ENCODE results near the gene TTLL11.

TTLL11 gene

DNA sequence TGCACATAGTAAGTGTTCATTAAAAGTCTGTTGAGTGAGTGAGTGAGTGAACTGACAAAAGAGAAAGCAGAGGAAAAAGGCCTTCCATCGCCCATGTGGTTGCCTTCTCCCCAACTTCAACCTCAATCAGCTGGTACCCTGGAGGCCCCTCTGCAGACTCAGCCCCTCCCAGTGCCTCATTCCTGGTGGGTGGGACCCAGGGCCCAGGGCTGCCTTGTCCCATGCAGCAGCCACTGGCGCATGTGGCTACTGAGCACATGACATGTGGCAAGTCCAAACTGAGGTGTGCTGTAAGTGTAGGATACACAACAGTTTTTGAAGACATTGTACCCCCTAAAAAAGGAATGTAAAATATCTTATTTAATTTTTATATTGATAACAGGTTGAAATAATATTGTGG lies 36.9 kb upstream of the TTLL11 start:
- no peak for DNase-seq (ENCODE audit: low read depth)
- no peak overlapping the region for H3K4me3 ChIP-seq (ENCODE audit: control insufficient read depth, low read depth, low read length)
- no peak for TF ChIP-seq CTCF (conservative IDR thresholded peaks at IDR 0.05; ENCODE audit: control insufficient read depth, insufficient read depth, low read depth, low read length)

- H3K4me3 ChIP-seq (ENCODE audit: control insufficient read depth, low read depth, low read length) = no peak overlapping the region
- DNase-seq (ENCODE audit: low read depth) = no peak
- no peak for TF ChIP-seq CTCF (conservative IDR thresholded peaks at IDR 0.05; ENCODE audit: control insufficient read depth, insufficient read depth, low read depth, low read length)
Measured at GRCh38 chr9:122128969-122129343, 35.8 kb upstream of the TTLL11 start.

DNA sequence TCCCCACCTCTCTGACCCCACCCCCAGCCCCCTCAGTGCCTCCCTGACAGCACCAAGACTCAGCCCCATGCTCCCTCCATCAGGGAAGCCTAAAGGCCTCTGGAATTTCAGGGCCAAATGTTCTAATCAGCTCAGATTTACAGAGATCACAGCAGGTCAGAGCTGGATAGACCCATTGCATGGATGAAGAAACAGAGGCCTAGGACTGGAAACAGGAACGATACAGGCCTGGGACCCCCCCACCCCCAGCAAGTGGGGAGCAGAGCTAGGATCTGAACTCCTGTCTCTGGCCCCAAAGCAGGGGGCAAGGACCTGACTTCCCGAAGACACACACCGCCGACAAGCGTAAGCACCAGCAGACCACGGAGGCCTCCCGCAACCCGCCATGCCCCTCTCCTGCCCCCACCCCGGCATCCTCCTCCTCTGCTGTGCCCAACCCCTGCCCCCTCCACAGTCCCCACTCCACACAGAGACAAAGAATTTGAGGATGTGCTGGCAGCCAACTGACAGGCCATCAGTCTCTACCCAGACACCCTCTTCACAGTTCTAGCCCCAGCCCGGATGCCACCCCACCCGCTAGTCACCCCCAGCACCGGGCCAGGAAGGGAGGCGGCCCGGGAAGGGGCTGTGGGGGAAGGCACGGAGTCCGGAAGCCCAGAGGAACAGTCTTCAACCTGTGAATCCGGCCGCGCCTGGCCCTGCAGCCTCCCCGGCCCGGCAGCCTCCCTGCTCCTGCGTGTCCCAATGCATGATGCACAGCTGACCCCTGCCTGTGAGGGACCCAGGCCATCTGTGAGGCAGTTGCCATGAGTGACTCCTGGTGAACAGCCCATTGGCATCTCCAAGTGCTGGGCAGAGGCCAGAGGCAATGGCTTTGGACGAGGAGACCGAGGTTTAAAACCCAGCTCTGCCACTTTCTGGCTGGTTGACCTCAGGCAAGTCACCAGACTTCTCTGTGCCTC lies 35.2 kb upstream of the TTLL11 start:
- DNase-seq (ENCODE audit: low read depth) = no peak
- no peak overlapping the region for H3K4me3 ChIP-seq (ENCODE audit: control insufficient read depth, low read depth, low read length)
- TF ChIP-seq CTCF (conservative IDR thresholded peaks at IDR 0.05; ENCODE audit: control insufficient read depth, insufficient read depth, low read depth, low read length) = no peak

- no peak overlapping the region for H3K4me3 ChIP-seq (ENCODE audit: control insufficient read depth, low read depth, low read length)
- TF ChIP-seq CTCF (conservative IDR thresholded peaks at IDR 0.05; ENCODE audit: control insufficient read depth, insufficient read depth, low read depth, low read length) = no peak
- DNase-seq (ENCODE audit: low read depth) = no peak
Measured at GRCh38 chr9:122127396-122127798, 34.3 kb upstream of the TTLL11 start.

DNA sequence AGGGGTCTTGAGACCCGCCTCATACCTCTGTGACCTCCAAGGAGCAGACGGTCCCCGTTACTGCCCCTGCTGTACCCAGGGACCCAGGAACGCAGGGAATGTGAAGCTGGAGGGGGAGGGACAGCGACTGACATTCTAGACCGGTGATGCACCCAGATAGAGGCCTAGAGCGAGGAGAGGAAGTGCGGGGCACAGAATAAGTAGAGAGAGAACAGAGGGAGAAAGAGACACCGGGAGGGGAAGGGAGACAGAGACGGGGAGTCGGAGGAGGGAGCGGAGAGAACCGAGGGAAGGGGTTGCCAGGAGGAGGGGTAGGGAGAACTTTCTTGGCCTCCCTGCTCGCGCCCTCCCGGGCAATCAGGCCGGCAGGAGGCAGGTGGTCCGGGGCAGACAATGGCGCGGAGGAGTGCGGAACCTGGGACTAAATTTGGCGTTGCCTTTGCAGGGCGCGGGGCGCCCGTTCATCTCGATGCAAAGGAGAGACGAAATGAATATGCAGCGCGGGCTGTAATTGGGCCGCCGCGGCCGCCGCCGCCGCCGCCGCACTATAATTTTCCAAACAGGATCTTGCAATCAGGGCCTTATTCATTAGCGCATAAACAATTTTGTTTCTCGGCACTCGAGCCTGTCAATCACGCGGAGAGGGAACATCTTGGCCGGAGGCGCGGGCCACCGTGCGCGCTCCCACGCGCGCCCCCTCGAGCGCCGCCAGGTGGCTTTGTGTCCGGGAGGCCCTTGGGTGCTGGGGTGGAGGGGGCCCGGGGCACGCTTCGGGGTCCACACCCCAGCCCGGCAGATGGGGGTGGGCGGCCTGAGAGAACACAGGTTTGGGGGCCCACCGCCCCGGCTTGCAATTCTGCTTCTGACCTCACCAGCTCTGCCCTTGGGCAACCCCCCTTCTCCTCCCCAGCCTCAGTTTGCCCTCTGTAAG lies 33.5 kb upstream of the TTLL11 start:
- no peak for TF ChIP-seq CTCF (conservative IDR thresholded peaks at IDR 0.05; ENCODE audit: control insufficient read depth, insufficient read depth, low read depth, low read length)
- H3K4me3 ChIP-seq (ENCODE audit: control insufficient read depth, low read depth, low read length) = peak overlapping the region; percentile 43
- peak; percentile 13 for DNase-seq (ENCODE audit: low read depth)

- peak overlapping the region; percentile 43 for H3K4me3 ChIP-seq (ENCODE audit: control insufficient read depth, low read depth, low read length)
- no peak for DNase-seq (ENCODE audit: low read depth)
- TF ChIP-seq CTCF (conservative IDR thresholded peaks at IDR 0.05; ENCODE audit: control insufficient read depth, insufficient read depth, low read depth, low read length) = no peak
Measured at GRCh38 chr9:122125509-122126330, 32.6 kb upstream of the TTLL11 start.

Measured in fibroblast of mammary gland (primary cell).